ENCODE data around the gene CTNNA1. TPM values are rescaled to one million over a fixed set of nuclear protein-coding genes. Genes with fewer than 3 reads are reported as not detected.

CTNNA1 gene
- total and polyA plus RNA-seq, 2 of the 8 experiments (the other 6 are each of a cell fraction or from before 2014, with no cell fraction given): 115 to 349 TPM

DNA sequence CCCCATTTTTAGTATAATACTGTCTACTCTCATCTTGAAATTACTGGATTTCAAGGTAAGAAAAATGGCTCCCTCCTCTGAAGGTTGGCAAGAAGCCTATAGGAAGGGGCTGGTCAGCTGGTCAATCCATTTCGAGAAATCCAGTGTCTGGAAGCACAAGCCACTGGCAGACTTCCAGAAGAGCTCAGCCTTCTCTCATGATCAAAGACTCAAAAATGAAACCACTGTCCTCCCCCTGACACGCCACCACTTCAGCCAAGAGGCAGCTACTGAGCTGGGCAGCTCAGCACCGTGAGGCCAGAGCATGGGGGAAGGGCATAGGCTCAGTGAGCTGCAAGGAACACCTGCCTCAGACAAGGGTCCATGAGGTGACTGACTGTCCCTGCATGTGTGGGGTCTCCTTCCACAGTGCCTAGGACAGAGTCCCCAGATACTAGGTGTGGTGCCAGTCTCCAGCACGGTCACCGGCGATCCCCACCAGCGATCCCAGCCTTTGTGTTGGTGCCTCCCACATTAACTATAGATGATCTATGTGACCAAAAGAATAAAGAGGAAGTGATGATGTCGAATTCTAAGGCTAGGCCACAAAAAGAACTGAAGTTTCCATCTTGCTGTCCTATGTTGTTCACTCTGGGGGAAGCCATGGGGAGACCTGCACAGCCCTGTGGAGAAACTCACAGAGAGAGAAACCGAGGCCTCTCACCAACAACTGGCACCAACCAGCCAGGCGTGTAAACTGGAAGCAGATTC, 222.0 kb downstream of the CTNNA1 start:
- CTCF ChIA-PET (ENCODE audit: partially characterized antibody): interaction anchor here (0.7 to 7.7 kb wide), 12 partner anchors 10 to 382 kb away, joined by 3 to 39 read pairs (median 3); no protein-coding TSS in a partner anchor
- no peak for FAIRE-seq
- no peak overlapping the region for H3K4me2 ChIP-seq (ENCODE audit: insufficient read depth in 1 of 2, low read depth in 2 of 2, low read length in 2 of 2)
- TF ChIP-seq SRF (IDR thresholded peaks at IDR 0.05; ENCODE audit: low read depth, low read length): no peak
- TF ChIP-seq RXRA (IDR thresholded peaks at IDR 0.05; ENCODE audit: insufficient read depth, low read depth, low read length): no peak
- no peak for TF ChIP-seq TBP (IDR thresholded peaks at IDR 0.05; ENCODE audit: low read depth, low read length)

More for the DNA sequence above, 222.0 kb downstream of the CTNNA1 start:
- POLR2A ChIA-PET (ENCODE audit: partially characterized antibody): interaction anchor here (0.6 to 0.9 kb wide), 3 partner anchors 9 to 219 kb away, joined by 3 to 5 read pairs (median 4); no protein-coding TSS in a partner anchor
- Histone ChIP-seq H3K23me2 (ENCODE audit: low read depth, low read length) (no peaks in the 10 kb centered on the region), H3K79me2 (ENCODE audit: control insufficient read depth in 1 of 2, insufficient read depth in 2 of 2, low read length in 2 of 2) (no peaks in the 10 kb centered on the region), H2BK120ac (replicated peaks; ENCODE audit: low read depth, low read length) (no peak overlapping the region), H2BK5ac (ENCODE audit: low read depth, low read length) (no peak overlapping the region), H4K8ac (ENCODE audit: extremely low read depth, insufficient read depth, low read length) (no peak overlapping the region), H3K18ac (ENCODE audit: extremely low read depth, low read length) (no peak overlapping the region), H3K23ac (ENCODE audit: insufficient read length) (no peak overlapping the region), H3K4ac (replicated peaks; ENCODE audit: insufficient read length, low read depth, low read length) (no peak overlapping the region), H3K79me1 (ENCODE audit: low read depth, low read length) (no peaks in the 10 kb centered on the region), H4K20me1 (replicated peaks in 1 of 2; ENCODE audit: control insufficient read depth in 1 of 2, insufficient read depth in 2 of 2, low read length in 2 of 2) (no peaks in the 10 kb centered on the region), H3K9me3 (ENCODE audit: insufficient read depth in 2 of 2, low read depth in 1 of 2, low read length in 1 of 2) (no peaks in the 10 kb centered on the region), H2AFZ (ENCODE audit: low read length) (no peak overlapping the region), H3K4me3 (ENCODE audit: extremely low read depth in 1 of 4, insufficient read depth in 2 of 4, low read depth in 3 of 4, low read length in 4 of 4) (no peak overlapping the region), H4K5ac (ENCODE audit: insufficient read length, low read depth, low read length) (no peak overlapping the region), H3K27me3 (replicated peaks in 1 of 4; ENCODE audit: control insufficient read depth in 3 of 4, extremely low read depth in 1 of 4, insufficient read depth in 3 of 4, low read length in 3 of 4) (no peaks in the 10 kb centered on the region; a peak in 1 of 7 replicates), H2AK5ac (ENCODE audit: low read depth, low read length) (no peak overlapping the region), H2BK12ac (ENCODE audit: low read depth, low read length) (no peak overlapping the region; the same call in 1 of the 2 replicates), H2BK20ac (ENCODE audit: low read length) (no peak overlapping the region), H4K91ac (replicated peaks; ENCODE audit: insufficient read length, low read length) (no peak overlapping the region), H2BK15ac (ENCODE audit: low read length) (no peak overlapping the region), H3K36me3 (ENCODE audit: control insufficient read depth in 2 of 4, insufficient read depth in 4 of 4, low read length in 3 of 4) (no peaks in the 10 kb centered on the region), H3K14ac (ENCODE audit: insufficient read length) (no peak overlapping the region), H3K27ac (ENCODE audit: low read depth, low read length) (no peak overlapping the region), H3K9ac (replicated peaks in 1 of 4; ENCODE audit: extremely low read depth in 1 of 4, low read depth in 3 of 4, low read length in 3 of 4) (no peak overlapping the region), H3K4me1 (replicated peaks in 1 of 4; ENCODE audit: control insufficient read depth in 3 of 4, insufficient read depth in 4 of 4, low read length in 3 of 4) (peaks cover 0 to 5% (median 0%) of the 10 kb centered on the region in 4 experiments; a peak in 1 of 7 replicates), H3K56ac (replicated peaks; ENCODE audit: insufficient read length, low read depth, low read length) (no peak overlapping the region)
- 92% methylated on average over 10 of the region's 10 CpGs; no CpG with 5 or more reads in 1 of the 2 experiments for WGBS, 2 experiments (ENCODE audit: extremely low coverage in 1 of 2, insufficient coverage in 1 of 2, insufficient read length in 1 of 2, insufficient replicate concordance in 2 of 2, low coverage in 1 of 2, low lambda C conversion rate in 2 of 2, missing lambda C conversion rate in 1 of 2)
- no peak for DNase-seq (ENCODE audit: low read depth in 1 of 2, low spot score in 2 of 2)
